Gastroesophageal sphincter (tissue), 3 donors: ENCODE results near the gene PTPRN2.

Experiments
- CTCF ChIP-seq, 4 experiments: fragments of 200-600 bp in 2 of 4; fragments of 450-650 bp in 2 of 4; sonication (generic) in 1 of 4; IDR thresholded peaks; one replicate each; pipeline ENCODE4 v1.5.1; 2017 to 2019; ENCODE audit warnings: antibody characterized with exemption in 4 of 4, mild to moderate bottlenecking in 2 of 4, moderate library complexity in 2 of 4
- EP300 ChIP-seq: sonication (generic); formaldehyde crosslinking; IDR thresholded peaks from one replicate; pipeline ENCODE4 v1.6.1; 2017; ENCODE audit warnings: antibody characterized with exemption, mild to moderate bottlenecking
- POLR2A ChIP-seq, 2 donors: fragments of 450-650 bp; IDR thresholded peaks; one replicate each; pipeline ENCODE4 v1.6.1; 2017; ENCODE audit warnings: antibody characterized with exemption in 2 of 2, mild to moderate bottlenecking in 2 of 2, moderate library complexity in 1 of 2
- POLR2AphosphoS5 ChIP-seq: sonication (generic); formaldehyde crosslinking; IDR thresholded peaks from one replicate; pipeline ENCODE4 v1.6.1; 2017; ENCODE audit warnings: antibody characterized with exemption

- TF ChIP-seq CTCF (IDR thresholded peaks at IDR 0.05) = no peak
- no peak for TF ChIP-seq POLR2A (IDR thresholded peaks at IDR 0.05)
- TF ChIP-seq POLR2AphosphoS5 = no peak
- TF ChIP-seq EP300 = no peak
These were observed 819.4 kb downstream of the PTPRN2 start for GRCh38 chr7:157768198-157768597.
